Measurements from ENCODE around the gene CUBN. TPM values are rescaled to one million over a fixed set of nuclear protein-coding genes. Genes with fewer than 3 reads are reported as not detected.
A peak's percentile ranks its signal among the peaks of the same experiment; 100 is the strongest.

Gene CUBN
- total and polyA plus RNA-seq, 9 of the 15 experiments (the other 6 are each of a cell fraction or from before 2014, with no cell fraction given), result 0.04 to 0.33 (median 0.09) TPM

DNA sequence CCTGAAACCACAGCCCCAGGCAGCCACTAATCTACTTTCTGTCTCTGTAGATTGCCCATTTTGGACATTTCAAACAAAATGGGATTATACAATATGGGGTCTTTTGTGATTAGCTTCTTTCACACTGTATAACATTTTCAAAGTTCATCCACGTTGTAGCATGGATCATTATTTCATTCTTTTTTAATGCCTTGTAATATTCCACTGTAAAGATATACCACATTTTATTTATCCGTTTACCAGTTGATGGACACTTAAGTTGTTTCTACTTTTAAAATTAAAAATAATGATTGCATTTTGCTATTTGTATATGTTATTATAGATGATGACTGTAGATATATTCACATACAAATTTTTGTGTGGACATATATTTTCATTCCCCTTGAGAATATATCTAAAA is 60.7 kb downstream of the CUBN start:
- Histone ChIP-seq H2AFZ (ENCODE audit: low read depth, low read length) (no peak overlapping the region), H3K36me3 (ENCODE audit: control insufficient read depth, insufficient read depth, low read length) (no peaks in the 10 kb centered on the region), H3K4me1 (replicated peaks in 1 of 2; ENCODE audit: control insufficient read depth in 2 of 2, insufficient read depth in 2 of 2, low read length in 2 of 2) (no peaks in the 10 kb centered on the region), H3K4me2 (ENCODE audit: insufficient read depth, low read length) (no peak overlapping the region), H3K27ac (ENCODE audit: extremely low read depth, low read depth, low read length) (no peak overlapping the region), H3K9me1 (ENCODE audit: control insufficient read depth, insufficient read depth, low read length) (no peaks in the 10 kb centered on the region), H3K79me2 (ENCODE audit: control insufficient read depth, insufficient read depth, low read length) (no peaks in the 10 kb centered on the region), H4K20me1 (replicated peaks; ENCODE audit: control insufficient read depth, insufficient read depth, low read length) (no peaks in the 10 kb centered on the region), H3K9me3 (replicated peaks; ENCODE audit: control insufficient read depth, insufficient read depth, low read depth, low read length) (no peaks in the 10 kb centered on the region), H3K4me3 (no peak overlapping the region), H3K9ac (ENCODE audit: insufficient read depth in 1 of 2, low read depth in 2 of 2, low read length in 2 of 2) (no peak overlapping the region), H3K27me3 (ENCODE audit: control insufficient read depth in 2 of 2, insufficient read depth in 2 of 2, low read length in 2 of 2) (no peaks in the 10 kb centered on the region)
- ChIA-PET CTCF (ENCODE audit: low intra/inter-chr PET ratio) (no interaction called here), POLR2A (no interaction called here)
- BruUV-seq (replicated peaks), result no TSS peak
- TF ChIP-seq ZNF146 (CRISPR knock-in tag; IDR thresholded peaks at IDR 0.05; ENCODE audit: unreplicated experiment) (peak; percentile 25), TBL1XR1 (IDR thresholded peaks at IDR 0.05; ENCODE audit: low read length in 2 of 2) (no peak), EP400 (IDR thresholded peaks at IDR 0.05) (no peak), PHB2 (IDR thresholded peaks at IDR 0.05; ENCODE audit: low read depth) (no peak), POLR3G (IDR thresholded peaks at IDR 0.05; ENCODE audit: extremely low read depth, insufficient read length, insufficient replicate concordance) (no peak), HDAC8 (tag; IDR thresholded peaks at IDR 0.05) (no peak), SIX5 (IDR thresholded peaks at IDR 0.05; ENCODE audit: borderline replicate concordance in 1 of 2, insufficient read depth in 1 of 2, low read depth in 1 of 2, low read length in 2 of 2) (no peak), RBM25 (IDR thresholded peaks at IDR 0.05; ENCODE audit: low read depth, low read length, severe bottlenecking) (peak; percentile 37), NFE2 (IDR thresholded peaks at IDR 0.05; ENCODE audit: low read depth) (no peak), ZNF24 (IDR thresholded peaks at IDR 0.05) (peak; percentile 15; the same call in 1 of the 2 replicates), BRF1 (IDR thresholded peaks at IDR 0.05; ENCODE audit: borderline replicate concordance, extremely low read depth, insufficient read length) (no peak), HEY1 (CRISPR knock-in tag; IDR thresholded peaks at IDR 0.05; ENCODE audit: borderline replicate concordance) (no peak)
- TF ChIP-seq, protein P1, sequence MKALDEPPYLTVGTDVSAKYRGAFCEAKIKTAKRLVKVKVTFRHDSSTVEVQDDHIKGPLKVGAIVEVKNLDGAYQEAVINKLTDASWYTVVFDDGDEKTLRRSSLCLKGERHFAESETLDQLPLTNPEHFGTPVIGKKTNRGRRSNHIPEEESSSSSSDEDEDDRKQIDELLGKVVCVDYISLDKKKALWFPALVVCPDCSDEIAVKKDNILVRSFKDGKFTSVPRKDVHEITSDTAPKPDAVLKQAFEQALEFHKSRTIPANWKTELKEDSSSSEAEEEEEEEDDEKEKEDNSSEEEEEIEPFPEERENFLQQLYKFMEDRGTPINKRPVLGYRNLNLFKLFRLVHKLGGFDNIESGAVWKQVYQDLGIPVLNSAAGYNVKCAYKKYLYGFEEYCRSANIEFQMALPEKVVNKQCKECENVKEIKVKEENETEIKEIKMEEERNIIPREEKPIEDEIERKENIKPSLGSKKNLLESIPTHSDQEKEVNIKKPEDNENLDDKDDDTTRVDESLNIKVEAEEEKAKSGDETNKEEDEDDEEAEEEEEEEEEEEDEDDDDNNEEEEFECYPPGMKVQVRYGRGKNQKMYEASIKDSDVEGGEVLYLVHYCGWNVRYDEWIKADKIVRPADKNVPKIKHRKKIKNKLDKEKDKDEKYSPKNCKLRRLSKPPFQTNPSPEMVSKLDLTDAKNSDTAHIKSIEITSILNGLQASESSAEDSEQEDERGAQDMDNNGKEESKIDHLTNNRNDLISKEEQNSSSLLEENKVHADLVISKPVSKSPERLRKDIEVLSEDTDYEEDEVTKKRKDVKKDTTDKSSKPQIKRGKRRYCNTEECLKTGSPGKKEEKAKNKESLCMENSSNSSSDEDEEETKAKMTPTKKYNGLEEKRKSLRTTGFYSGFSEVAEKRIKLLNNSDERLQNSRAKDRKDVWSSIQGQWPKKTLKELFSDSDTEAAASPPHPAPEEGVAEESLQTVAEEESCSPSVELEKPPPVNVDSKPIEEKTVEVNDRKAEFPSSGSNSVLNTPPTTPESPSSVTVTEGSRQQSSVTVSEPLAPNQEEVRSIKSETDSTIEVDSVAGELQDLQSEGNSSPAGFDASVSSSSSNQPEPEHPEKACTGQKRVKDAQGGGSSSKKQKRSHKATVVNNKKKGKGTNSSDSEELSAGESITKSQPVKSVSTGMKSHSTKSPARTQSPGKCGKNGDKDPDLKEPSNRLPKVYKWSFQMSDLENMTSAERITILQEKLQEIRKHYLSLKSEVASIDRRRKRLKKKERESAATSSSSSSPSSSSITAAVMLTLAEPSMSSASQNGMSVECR (CRISPR knock-in tag; IDR thresholded peaks at IDR 0.05), result no peak
- DNase-seq (ENCODE audit: extremely low read depth in 1 of 4, low spot score in 3 of 4), result no peak
- FAIRE-seq, result no peak
- 48% methylated on average over 2 of the region's 2 CpGs for WGBS (ENCODE audit: insufficient coverage, low coverage, missing lambda C conversion rate)
- no peak for ATAC-seq
- in situ Hi-C loops (cut with MboI) (no loop called here), intact Hi-C loops (cut with micrococcal nuclease) (no loop called here)

Data from K562 (cell line).